HG02973 (cell line): ENCODE results near the gene ZNF674.
A peak's percentile ranks its signal among the peaks of the same experiment; 100 is the strongest.
"Not testable (repeated sequence)": the region's sequence is repeated elsewhere in the genome, so short reads cannot be mapped to it uniquely, and the experiment has no call there.

Source experiments
- ATAC-seq: cut with Tn5 transposase; IDR thresholded peaks from one replicate; pipeline ENCODE4 v1.9.1; 2021; ENCODE audit warnings: moderate library complexity; ENCODE audit not compliant: unreplicated experiment

ZNF674 gene

GRCh38 chrX:46478634-46479033, 66.6 kb downstream of the ZNF674 start:
- not testable (repeated sequence) for ATAC-seq

GRCh38 chrX:46477435-46477834, 67.8 kb downstream of the ZNF674 start:
- ATAC-seq: no peak

DNA sequence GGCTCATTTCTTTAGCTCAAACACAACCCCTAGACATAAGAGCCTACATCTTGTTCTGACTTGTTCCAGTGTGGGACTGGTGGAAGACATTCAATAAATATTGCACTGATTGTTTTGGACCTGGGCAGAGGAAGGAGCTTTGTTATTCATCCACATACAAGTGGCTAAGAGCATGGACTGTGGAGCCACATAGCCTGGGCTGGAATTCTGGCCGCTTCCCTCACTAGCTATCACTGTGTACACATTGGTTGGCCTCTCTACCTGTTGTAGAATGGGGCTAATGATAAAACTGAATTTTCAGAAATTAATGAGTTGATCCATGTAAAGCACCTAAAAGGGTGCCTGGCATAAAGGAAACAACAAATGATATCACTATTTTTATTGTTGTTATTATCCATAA, 80.0 kb downstream of the ZNF674 start:
- no peak for ATAC-seq

- ATAC-seq: no peak
These were observed 81.5 kb downstream of the ZNF674 start for GRCh38 chrX:46463682-46464081.

DNA sequence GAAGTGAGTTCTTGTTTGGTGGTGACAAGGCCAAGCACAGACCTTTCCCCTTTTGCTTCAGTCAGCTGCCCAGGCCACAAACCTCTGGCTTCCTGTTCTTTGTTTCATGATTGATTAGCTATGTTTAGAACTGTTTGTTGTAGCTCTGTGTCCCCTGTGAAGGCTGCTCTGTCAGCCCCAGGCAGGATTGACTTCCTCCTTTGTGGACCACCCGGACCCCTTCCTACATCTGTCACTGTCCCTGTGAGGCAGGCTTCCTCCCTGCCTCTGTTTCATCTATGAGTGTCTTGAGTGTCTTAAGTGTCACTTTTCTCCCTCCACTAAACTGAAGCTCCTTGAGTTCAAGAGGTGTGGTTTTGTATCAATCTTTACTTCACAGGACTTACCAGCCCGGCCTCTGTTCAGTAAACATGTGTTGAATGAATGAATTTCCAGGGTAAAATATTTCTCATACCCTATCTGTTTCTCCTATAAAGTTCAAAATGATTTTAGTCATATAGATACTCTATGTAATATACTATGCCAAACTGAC, 83.5 kb downstream of the ZNF674 start:
- peak; percentile 96 for ATAC-seq

- peak; percentile 6 for ATAC-seq
These were observed 84.2 kb downstream of the ZNF674 start for GRCh38 chrX:46460801-46461659.

DNA sequence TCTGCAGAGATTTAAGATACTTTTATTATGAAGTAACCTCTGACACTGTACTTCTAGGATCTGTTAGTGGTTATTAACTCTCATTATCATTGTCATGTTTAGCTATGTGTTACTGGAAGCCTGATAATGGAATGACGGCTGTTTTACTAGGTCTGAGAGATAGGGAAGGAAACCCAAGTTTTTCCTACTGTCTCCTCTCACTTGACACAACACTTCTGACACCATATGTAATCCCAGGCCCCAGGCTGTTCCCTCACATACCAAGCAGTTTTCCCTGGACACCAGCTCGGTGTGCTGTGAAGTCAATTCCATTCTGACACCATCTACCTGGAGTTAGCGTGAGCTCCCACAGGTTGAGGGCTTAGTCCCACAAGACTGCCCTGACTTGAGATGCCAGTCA, 85.6 kb downstream of the ZNF674 start:
- ATAC-seq: no peak

DNA sequence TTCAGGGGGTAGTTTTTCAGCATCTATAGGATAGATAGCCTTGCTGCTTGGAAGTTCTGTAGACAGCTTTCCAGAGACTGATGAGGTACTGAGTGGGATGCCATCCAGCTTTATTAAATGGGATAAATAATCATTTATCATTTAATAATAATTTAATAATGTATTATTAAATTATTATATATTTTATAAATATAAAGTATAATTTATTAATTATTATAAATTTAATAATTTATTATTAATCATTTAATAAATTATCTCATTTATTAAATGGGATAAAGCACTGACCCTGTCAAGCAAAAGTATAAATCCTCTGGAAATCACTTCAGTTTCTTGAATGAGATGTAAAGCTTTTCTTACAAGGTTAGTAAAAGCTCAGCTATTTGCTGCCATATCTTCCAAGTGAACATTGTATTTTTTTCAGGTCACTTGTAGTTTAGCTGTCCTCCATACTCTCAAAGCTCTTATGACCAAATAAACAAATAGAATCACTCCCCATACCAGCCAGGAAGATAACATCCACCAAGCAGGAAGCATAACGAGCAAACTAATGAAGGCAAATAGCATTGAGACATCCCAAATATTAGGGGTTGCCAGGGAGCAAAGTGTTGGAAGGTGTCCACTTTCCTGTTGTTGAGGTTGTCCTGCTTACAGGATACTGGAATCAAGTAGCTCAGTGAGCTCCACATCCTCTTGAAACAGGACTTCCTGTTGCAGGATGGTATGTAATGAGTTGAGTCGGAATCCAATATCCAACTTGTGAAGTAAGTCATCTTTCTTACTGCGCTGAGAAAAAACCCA, 88.9 kb downstream of the ZNF674 start:
- ATAC-seq: no peak
